GOT3 (cell line): ENCODE results near the gene SPIC.
"Not testable (repeated sequence)": the region's sequence is repeated elsewhere in the genome, so short reads cannot be mapped to it uniquely, and the experiment has no call there.

Source experiments
- DNase-seq: peaks from one replicate; lab custom pipeline; 2025; ENCODE audit warnings: mixed read lengths; lab: John Stamatoyannopoulos, UW

Gene SPIC

DNA sequence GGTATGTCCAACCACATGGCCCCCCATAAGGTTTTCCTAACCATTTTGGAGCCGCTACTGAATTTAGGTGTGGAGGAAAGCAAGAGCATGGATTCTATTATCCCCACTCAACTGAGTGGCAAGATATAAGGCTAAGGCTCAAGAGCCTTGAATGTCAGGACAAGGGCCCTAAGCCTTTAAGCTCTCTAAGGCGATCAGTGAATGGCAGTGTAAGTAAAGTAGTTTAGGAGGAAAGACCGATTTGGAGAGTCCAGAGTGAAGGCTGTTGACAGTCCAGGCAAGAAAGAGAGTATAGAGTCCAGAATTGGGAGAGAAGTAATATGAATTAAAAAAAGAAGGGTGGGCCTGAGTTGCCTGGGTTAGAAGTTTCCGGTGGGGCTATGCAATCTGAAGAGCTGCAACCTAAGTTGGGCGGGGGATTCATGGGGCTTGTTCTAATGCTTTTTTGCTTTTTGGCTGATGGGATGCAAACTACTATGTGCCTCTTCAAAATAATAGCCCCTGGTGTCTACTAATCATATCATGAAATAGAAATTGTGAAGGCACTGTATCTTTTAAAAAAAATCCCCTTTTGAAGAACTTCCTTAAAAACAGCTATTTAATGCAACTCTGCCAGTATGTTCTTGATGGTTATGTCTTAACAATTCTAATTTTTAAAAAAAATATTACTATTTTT is at the start of gene SPIC:
Gene SPIC (plus strand): TSS at position 626 of the 676 bp plus-strand sequence. CDS start 1,569 bp downstream, outside the sequence.
- DNase-seq: no peak

DNA sequence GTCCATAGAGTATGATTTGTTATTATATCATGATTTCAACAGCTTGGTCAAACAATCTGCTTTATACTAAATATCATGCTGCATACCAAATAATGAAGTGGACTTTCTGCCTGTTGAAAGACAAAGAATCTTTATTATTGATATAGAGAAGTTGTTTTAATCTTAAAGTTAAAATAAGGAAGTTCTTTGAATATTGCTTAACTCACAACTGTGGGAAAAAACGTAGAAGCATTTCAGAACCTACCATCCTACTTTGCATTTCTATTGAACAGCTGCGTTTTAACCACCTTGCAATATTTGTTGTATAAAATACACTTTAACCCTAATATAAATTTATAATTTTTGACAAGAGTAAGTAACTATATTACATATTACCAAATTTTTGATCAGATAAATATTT is 44.7 kb upstream of the SPIC start:
- DNase-seq: no peak

DNA sequence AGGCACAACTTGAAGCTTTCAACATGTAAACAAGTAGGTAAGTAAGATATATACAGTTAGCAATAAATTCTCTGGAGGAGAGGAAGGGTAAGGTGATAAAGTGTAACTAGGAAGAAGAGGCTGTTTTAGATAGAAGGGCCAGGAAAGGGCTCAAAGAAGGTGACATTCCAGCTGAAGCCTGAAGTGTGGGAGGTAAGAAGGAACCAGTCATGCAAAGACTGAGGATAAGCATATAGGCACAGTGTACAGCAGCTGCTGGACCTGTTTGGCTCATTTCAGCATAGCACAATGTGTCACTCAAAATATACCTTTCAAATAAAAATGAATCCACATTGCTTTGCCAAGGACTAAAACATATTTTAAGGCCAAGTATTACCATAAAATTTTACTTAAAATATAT is 39.0 kb upstream of the SPIC start:
- DNase-seq: no peak

DNA sequence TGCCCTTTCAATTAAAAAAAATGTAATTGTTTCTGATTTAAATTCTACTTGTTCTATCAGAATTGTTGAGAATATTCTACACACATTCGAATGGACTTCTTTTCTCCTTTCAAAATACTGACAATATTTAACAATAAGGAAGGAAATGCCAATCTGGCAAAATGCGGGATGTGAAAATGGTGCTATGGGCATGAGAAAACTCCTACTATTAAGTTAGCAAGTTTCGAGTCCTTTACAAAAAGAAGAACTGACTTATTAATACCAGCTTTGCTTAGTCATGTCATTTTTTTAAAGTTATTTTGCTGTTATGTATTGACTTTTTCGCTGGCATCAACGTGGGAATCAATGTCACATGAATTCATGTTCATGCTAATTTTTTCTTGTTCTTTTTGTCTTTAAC is 35.9 kb upstream of the SPIC start:
- no peak for DNase-seq

DNA sequence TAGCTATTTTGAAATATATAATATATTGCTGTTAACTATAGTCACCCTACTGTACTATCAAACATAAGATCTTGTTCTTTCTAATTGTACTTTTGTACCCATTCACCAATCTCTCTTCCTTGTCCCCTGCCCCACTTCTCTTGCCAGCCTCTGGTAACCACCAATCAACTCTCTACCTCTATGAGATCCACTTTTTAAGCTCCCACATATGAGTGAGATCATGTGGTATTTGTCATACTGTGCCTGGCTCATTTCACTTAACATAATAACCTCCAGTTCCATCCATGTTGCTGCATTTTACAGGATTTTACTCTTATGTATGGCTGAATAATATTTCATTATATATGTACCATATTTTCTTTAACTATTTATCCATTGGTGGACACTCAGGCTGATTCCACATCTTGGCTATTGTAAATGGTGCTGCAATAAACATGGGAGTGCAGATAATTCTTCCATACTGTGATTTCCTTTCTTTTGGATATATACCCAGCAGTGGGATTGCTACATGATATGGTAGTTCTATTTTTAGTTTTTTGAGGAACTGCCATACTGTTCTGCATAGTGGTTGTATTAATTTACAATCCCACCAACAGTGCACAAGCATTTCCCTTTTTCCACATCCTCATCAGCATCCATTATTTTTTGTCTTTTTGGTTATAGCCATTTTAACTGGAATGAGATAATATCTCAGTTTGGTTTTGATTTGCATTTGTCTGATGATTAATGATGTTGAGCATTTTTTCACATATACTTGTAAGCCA is 33.5 kb upstream of the SPIC start:
- DNase-seq: no peak

DNA sequence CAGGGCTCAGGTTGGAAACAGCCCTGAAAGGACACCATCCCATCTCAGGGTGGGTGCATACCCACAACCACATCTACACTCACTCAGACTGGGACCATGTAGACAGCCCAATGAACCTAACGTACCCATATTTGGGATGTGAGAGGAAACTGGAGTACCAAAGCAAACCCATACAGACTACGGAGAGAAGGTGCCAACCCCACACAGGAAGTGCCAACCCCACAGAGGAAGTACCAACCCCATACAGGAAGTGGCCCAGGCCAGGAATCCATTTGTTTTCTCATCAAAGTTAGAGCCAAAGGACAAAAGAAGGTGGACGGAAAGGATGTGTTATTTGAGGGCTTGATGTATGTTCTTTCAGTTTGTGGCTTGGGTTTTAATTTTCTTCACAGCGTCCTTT is 19.5 kb upstream of the SPIC start:
- DNase-seq: no peak

DNA sequence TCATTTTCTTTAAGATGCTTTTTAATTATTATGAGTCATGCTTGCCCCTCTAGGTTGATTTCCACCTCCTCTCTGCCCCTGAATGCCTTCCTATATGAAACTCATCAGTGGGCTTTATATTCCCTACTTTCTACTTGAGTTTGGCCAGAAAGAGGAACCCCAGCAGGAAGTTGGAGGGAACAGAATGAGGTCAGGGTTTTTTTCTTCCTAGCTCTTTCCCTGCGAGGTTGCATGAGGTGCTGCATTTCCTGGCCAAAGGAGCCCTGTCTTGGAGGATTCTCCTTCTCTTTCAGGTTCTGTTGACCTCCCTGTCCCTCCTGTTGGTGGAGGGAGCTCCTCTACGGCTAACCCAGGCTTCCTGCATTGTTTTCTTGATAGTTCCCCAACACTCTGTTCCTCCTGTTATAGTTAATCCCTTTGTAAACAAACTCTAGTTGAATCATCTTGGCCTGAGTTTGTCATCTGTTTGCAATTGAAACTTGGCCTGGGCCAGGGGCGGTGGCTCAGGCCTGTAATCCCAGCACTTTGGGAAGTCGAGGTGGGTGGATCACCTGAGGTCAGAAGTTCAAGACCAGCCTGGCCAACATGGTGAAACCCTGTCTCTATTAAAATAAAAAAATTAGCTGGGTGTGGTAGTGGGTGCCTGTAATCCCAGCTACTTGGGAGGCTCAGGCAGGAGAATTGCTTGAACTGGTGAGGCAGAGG is 15.3 kb upstream of the SPIC start:
- no peak for DNase-seq

DNA sequence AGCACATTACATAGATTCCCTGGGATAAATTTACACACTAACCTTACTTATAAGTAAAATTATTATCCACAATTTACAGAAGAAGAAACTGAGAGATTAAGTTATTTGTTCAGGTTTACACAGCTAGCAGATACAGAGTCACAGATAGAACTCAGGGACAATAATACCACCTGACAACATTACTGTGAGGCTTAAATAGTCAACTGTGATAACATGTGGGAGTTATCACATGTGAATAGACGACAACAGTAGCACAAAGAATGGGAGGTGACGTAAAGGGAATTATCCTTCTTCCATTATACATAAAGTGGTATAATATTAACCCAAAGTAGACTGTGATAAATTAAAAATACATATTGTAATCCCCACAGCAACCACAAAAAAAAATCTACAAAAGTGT is 6.2 kb upstream of the SPIC start:
- no peak for DNase-seq

DNA sequence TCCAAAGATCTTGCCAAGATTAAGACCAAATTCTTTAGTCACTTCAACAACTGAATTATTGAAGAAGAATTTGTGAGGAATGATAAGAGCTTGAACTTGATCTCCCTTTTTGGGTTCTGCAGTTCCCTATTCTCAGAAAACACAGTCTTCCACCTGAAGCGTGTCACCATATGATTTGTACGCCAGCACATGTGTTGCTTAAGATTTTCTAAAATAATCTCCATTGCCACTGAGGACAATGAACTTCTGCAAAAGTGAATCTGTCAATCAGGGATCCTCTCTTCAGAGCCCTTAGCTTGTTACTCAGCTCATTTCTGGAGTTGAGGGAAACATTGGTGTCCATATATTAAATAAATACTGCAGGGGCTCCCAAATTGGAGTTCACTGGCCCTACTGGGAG is 4.2 kb upstream of the SPIC start:
- no peak for DNase-seq

DNA sequence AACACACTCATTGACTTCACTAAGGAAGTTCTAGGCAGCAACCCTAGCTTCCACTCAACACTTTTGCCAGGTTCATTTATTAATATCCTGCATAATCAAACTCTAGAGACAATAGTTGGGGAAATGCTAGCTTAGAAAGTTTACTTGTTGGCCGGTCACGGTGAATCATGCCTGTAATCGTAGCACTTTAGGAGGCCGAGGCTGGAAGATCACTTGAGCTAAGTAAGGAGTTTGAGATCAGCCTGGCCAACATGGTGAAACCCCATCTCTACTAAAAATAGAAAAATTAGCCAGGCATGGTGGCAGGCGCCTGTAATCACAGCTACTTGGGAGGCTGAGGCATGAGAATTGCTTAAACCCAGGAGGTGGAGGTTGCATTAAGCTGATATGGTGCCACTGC is 3.3 kb upstream of the SPIC start:
- not testable (repeated sequence) for DNase-seq

DNA sequence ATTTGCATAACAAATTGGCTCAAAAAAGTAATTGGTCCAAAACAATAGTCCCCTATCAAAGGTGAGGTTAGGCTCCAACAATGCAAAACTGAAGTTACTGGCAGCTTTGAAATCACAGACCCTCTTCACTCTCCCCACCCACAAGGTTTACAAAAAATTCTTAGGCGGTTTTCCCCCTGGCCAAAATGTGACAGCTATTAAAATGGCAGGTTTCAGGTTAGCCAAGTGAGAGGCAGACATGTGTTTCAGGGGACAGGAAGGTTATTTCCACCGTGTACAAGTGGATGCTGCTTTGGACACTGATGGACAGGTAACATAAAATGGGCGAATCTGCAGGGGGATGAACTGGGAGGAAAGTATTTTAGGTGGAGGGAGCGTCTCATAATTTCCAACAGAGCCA is 888 bp upstream of the SPIC start:
- no peak for DNase-seq

DNA sequence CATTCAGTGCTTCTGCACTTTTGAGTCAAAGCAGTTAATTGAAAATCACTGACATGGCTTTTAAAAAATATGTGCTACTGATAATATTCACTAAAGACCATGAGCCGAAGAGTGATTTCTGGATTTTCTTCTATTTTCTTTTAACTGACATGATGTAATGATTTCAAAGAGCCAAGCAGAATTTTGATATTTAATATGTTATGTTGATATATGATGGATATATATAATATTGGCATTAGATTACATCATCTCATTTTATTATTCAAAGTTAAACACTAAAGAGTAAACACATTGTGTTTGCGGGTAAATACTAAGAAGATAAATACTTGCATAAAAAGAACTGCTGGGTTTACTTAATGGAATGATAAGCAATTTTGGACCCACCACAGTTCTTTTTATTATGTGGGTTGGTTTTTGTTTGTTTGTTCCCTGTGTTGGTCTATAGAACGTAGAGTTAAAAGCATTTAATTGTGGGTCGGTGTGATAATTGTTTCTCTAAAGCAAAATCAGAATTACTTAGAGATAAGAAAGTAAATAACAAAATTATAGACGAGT is 692 bp downstream of the SPIC start:
- DNase-seq: no peak

DNA sequence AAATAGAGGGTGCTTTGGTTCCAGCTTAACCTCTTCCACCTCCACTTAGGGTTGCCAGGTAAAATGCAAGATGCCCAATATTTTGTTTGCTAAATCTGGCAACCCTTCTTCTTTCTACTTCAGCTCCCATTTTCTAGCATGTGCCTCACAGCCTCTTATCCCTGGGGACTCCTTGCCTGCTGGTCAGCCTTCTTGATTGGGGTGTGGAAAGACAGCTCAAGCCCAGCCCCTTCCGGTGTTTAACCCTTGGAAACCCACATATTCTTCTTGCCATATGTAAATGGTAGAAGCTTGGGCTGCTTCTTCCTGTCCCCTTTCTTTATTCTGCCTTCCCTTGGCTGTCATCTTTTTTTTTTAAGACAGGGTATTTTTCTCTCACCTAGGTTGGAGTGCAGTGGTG is 5.7 kb downstream of the SPIC start:
- DNase-seq: no peak

DNA sequence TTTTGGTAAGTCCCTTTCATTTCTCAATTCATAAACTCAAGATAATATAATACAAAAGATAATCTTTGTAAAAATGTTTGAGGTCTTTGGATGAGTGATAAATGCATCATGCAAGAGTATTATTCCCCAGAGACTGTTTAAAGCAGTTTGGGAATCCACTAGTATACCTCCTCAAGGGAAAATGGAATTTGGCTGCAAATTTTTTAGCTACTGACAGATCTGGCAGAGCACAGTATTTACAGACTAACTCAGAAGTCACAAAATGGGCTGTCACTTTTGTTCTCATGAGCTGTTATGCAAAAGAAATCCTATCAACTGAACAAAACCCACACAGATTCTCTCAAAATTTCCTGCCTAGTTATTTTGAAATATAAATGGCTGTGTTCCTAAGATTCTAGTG is 9.9 kb downstream of the SPIC start:
- no peak for DNase-seq

DNA sequence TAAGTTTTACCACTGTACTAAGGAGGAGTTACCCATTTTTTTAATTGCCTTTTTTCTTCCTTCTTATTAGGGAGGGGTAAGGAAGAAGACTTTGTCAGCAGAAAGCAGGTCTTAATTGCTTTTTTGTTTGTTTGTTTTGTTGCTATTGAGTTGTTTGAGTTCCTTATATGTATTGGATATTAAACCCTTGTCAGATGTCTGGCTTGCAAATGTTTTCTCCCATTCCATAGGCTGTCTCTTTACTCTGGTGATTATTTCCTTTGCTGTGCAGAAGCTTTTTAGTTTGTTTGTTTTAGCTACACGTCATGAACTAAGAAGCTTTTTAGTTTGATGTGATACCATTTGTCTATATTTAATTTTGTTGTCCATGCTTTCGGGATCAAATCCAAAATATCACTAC is 13.3 kb downstream of the SPIC start:
- no peak for DNase-seq

DNA sequence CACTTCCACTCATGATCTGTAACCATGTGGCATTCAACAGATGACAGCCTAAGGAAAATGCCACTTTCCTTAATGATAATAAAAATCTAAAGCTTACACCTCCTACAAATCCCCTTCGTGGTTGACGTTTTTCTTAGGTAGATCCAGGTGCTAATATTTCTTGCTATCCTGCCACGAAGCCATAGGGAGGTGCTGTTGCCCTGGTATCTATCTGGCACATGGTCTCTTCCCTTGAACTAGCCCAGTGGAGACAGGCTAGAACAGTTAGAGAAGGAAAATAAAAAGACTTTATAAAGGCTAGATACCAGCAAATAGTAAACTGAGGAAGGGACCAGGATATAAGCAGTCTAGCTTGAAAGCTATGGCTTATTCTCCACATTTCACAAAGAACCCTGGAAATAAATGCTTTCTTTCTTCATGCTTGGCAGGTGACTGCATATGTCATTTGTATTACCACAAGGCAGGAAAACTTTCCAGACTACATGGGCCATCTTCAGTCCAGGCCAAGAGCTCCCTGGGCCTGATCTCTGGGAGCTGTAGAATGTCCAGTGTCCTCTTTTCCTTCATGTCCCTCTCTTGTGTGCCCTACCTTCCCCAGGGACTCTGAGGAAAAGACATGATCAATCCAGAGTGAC is 15.3 kb downstream of the SPIC start:
- DNase-seq: no peak

DNA sequence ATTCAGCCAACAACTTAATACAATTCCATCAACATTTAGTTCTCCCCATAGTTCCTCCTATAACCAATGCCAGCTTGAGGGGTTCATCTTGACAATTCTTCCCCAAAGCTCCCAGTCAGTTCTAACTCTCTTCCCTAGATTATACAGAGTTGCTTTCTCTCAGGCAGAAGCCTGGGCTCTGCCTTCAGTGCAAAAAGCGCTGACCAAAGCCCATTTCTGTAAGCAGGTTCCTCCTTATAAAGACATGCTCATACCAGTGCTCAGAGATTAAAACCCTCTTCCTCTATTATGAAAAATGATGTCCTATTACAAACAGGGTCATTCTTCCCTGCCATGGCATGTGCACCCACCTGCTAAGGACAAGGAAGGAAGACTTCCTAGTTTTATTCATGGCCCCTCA is 16.2 kb downstream of the SPIC start:
- DNase-seq: no peak

DNA sequence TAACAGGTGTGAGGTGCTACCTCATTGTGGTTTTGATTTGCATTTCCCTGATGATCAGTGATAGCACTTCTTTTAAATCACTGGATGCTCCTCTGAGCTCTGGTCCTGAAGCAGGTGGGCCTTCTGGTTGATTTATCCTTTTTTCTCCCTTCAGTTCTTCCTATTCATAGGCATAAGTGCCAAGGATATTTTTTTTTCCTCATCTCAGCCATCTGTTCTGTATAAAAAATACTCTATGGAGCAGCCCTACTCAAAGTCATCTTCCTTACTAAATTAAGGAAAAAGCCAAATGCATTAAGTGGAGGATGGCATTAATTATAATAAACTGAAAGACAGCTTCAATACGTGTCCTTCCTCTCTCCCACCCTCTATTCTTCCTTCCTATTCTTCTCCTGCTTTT is 18.4 kb downstream of the SPIC start:
- DNase-seq: no peak

DNA sequence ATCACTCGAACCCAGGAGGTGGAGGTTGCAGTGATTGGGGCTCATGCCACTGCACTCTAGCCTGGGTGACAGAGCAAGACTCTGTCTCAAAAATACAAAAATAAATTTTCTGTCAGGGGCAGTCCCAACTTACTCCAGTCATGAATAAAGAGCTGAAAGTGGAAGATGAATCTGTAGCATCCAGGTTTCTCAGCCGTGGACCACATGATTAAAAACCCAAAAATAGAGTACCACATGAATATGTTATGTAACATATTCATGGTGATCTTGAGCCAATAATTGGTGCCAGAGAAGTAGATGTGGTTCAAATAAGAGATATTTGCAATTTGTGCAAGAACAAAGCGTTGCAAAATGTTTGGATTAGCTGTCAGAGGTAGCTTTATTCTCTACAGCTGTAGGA is 23.1 kb downstream of the SPIC start:
- DNase-seq: no peak

DNA sequence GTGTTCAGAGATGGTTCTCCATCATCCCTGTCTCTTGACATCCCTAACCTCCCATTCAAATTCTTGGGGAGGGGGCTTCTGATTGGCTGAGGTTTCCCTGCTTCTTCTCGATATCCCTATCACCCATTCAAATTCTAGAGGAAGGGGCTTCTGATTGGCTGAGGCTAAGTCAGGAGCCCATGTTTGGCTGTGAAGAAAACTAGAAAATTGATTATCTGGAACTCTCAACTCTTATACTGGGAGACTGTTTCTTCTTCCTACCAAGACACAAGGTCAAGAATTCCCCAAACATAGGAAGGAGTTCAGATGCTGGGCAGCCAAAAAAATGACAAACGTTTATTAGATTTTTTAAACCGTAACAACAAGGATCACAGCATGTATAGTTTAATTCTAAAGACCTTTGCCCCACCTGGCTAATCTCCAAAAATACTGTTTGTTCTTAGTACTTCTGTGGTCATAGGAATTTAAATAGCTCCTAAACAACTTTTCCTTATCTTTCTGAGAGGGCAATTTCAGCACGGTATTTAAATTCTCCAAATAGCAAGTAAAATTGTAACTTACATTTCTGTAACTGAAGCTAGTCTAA is 26.4 kb downstream of the SPIC start:
- no peak for DNase-seq

DNA sequence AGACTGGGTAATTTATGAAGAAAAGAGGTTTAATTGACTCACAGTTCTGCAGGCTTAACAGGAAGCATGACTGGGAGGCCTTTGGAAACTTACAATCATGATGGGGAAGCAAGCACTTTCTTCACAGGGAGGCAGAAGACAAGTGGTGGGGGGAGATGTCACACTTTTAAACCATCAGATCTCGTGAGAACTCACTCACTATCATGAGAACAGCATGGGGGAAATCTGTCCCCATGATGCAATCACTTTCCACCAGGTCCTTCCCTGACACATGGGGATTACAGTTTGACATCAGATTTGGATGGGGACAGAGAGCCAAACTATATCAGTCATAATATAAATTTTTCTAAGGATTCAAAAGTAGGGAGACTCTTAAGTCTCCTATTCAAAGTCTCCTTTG is 46.0 kb downstream of the SPIC start:
- DNase-seq: no peak

DNA sequence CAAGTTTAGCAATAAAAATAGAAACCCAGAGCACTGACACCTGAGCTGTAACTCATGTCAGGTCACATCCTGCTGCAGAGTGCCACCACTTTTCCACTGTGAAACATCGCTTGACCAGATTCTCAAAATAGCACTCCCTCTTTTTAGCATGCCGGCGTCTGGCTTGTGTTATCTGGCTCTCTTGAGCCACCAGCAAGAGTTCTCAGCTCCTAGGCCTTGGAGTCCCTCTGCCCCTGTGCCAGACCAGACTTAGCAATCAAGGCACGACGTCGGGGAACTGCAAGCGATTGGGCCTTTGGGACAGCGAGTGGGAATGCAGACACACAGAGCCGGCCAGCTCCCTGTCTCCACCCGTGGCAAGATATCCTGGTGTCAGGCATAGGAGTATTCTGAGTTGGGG is 52.5 kb downstream of the SPIC start:
- DNase-seq: no peak
